ENCODE results near the gene LRRC9. TPM values are rescaled to one million over a fixed set of nuclear protein-coding genes. Genes with fewer than 3 reads are reported as not detected.

The LRRC9 gene
- total RNA-seq, 1 experiment from 2014 or later, result 0.77 TPM

DNA sequence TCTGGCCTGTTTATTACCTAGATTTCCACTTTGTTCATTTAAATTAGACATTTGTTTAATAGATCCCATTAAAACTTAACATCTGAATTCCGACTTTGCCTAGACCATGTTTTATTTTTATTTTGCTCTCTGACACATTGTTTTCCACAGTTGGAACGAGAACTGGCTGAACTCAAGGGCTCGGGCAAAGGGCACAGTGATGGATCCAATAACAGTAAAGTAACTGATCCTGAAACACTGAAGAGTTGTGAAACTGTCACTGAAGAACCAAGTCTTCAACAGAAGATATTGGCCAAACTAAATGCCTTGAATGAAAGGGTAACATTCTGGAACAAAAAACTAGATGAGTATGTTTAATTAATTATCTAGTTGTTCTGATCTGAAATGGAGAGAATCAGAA, 39.7 kb downstream of the LRRC9 start:
- WGBS (ENCODE audit: extremely low coverage, insufficient read length, low lambda C conversion rate), result no CpG with 5 or more reads among the region's 3 CpGs
- H3K14ac ChIP-seq (ENCODE audit: insufficient read depth, low read length), result no peak overlapping the region

More for the DNA sequence above, 39.7 kb downstream of the LRRC9 start:
- Histone ChIP-seq H3K56ac (ENCODE audit: insufficient read length, low read depth, low read length) (no peak overlapping the region), H3K79me1 (ENCODE audit: insufficient read depth, low read depth, low read length, poor library complexity, severe bottlenecking) (no peaks in the 10 kb centered on the region), H3K18ac (ENCODE audit: insufficient read length, low read depth, low read length) (no peak overlapping the region), H3K27me3 (ENCODE audit: insufficient read depth, low read length) (no peaks in the 10 kb centered on the region), H2BK120ac (ENCODE audit: low read depth, low read length, poor library complexity, severe bottlenecking) (no peak overlapping the region), H2AK5ac (ENCODE audit: insufficient read length, low read length) (no peak overlapping the region), H2BK20ac (ENCODE audit: low read depth, low read length, poor library complexity, severe bottlenecking) (no peak overlapping the region), H2BK15ac (ENCODE audit: low read depth, low read length) (no peak overlapping the region), H3K23me2 (ENCODE audit: insufficient read length, low read depth, low read length, poor library complexity, severe bottlenecking) (no peaks in the 10 kb centered on the region), H3K4ac (ENCODE audit: low read depth, low read length) (no peak overlapping the region), H3K23ac (ENCODE audit: insufficient read length, low read depth, low read length) (no peak overlapping the region), H4K5ac (ENCODE audit: insufficient read length, low read depth, low read length) (no peak overlapping the region), H3T11ph (ENCODE audit: low read length) (no peak overlapping the region), H4K91ac (ENCODE audit: insufficient read length, low read depth, low read length) (no peak overlapping the region), H3K9me3 (ENCODE audit: control insufficient read depth, low read depth, low read length) (no peaks in the 10 kb centered on the region), H4K8ac (replicated peaks; ENCODE audit: insufficient read length, low read depth, low read length) (no peak overlapping the region), H4K20me1 (ENCODE audit: control insufficient read depth, insufficient read depth, insufficient read length) (no peaks in the 10 kb centered on the region), H3K9ac (ENCODE audit: extremely low read depth, insufficient read length, low read length) (no peak overlapping the region), H2AFZ (ENCODE audit: low read length) (no peak overlapping the region), H3K4me2 (ENCODE audit: insufficient read depth, insufficient read length, low read length) (no peak overlapping the region), H3K79me2 (ENCODE audit: insufficient read depth, low read length) (no peaks in the 10 kb centered on the region), H3K4me1 (ENCODE audit: insufficient read depth, low read length) (no peaks in the 10 kb centered on the region), H2BK12ac (ENCODE audit: insufficient read length, low read depth, low read length) (no peak overlapping the region), H2BK5ac (ENCODE audit: insufficient read length, low read length) (no peak overlapping the region), H3K27ac (ENCODE audit: insufficient read length, low read depth, low read length) (no peak overlapping the region)
- peaks cover 0 to 4% of the 10 kb centered on the region in 2 experiments; a peak in 2 of 4 replicates for H3K4me1 Mint-ChIP-seq
- H3K36me3 Mint-ChIP-seq (ENCODE audit: insufficient read depth in 1 of 3, low read depth in 3 of 3), result peaks cover 2 to 34% (median 23%) of the 10 kb centered on the region in 3 experiments
- TF ChIP-seq, protein P1, sequence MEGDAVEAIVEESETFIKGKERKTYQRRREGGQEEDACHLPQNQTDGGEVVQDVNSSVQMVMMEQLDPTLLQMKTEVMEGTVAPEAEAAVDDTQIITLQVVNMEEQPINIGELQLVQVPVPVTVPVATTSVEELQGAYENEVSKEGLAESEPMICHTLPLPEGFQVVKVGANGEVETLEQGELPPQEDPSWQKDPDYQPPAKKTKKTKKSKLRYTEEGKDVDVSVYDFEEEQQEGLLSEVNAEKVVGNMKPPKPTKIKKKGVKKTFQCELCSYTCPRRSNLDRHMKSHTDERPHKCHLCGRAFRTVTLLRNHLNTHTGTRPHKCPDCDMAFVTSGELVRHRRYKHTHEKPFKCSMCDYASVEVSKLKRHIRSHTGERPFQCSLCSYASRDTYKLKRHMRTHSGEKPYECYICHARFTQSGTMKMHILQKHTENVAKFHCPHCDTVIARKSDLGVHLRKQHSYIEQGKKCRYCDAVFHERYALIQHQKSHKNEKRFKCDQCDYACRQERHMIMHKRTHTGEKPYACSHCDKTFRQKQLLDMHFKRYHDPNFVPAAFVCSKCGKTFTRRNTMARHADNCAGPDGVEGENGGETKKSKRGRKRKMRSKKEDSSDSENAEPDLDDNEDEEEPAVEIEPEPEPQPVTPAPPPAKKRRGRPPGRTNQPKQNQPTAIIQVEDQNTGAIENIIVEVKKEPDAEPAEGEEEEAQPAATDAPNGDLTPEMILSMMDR (conservative IDR thresholded peaks at IDR 0.05), result no peak
- peaks cover 6% of the 10 kb centered on the region for H3K27me3 Mint-ChIP-seq (ENCODE audit: low read depth)
- no peak overlapping the region for H3K27ac Mint-ChIP-seq
- H3K4me3 Mint-ChIP-seq, result no peak overlapping the region
- DNase-seq, result no peak
- peaks cover 10 to 24% of the 10 kb centered on the region in 2 experiments for H3K9me3 Mint-ChIP-seq
